ENCODE data around the gene SLC4A1. TPM values are rescaled to one million over a fixed set of nuclear protein-coding genes. Genes with fewer than 3 reads are reported as not detected.
A peak's percentile ranks its signal among the peaks of the same experiment; 100 is the strongest.

Gene SLC4A1
- total RNA-seq, 1 experiment from 2014 or later: not detected

DNA sequence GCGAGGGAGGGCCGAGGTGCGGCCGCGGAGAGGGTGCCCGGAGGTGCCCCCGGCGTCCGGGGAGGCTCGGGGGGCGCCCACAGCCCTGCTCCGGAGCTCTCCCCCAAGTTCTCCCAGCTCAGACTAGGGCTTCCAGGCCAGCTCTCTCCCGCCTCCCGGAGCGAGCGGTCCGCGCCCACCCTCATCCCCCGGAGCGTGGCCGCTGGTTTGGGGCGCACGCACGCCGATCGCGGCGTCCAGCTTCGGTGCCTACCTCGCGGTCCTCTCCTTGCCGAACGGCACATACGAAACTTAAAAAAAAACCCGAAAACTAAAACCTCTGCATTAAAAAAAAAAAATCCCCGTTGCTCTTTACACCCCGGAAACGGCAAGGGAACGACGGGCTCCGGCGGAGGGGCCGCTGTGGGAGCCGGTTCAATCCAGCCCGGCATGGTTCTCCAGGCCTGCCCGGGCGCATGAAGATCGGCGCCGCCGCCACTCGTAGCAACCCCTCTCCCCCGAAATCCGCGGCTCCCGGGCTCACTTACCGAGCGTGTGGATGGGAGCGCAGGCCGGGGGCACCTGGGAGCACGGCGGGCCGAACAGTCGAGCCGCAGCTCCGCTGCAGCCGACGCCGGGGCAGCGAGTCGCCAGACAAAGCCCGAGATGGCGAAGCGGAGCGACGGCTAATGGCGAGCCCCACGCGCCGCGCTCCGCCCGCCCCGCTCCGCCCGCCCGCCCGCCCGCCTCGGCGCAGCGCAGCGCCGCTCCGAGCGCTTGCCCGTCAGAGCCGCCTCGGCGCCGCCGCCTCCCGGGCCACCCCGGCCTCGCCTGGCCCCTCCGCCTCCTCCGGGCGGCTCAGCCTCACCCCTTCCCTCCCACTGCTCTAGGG is 47.5 kb downstream of the SLC4A1 start:
- Mint-ChIP-seq H3K27ac (peak overlapping the region; percentile 90; the same call in 1 of the 2 replicates), H3K4me1 (peaks cover 17% of the 10 kb centered on the region), H3K27me3 (ENCODE audit: low read depth) (no peaks in the 10 kb centered on the region), H3K4me3 (peak overlapping the region; percentile 87), H3K36me3 (peaks cover 20% of the 10 kb centered on the region), H3K9me3 (no peaks in the 10 kb centered on the region)
- ATAC-seq (peak; percentile 10), DNase-seq (ENCODE audit: low spot score) (peak; percentile 52)
- CTCF ChIA-PET: interaction anchor here (0.6 to 4.7 kb wide), 26 partner anchors 10 to 303 kb away, joined by 3 to 73 read pairs (median 4); partner anchors contain the start of genes GRN, SLC25A39 and TMUB2
- POLR2A ChIA-PET: interaction anchor here (0.5 to 3.5 kb wide), 14 partner anchors 10 to 491 kb away, joined by 3 to 28 read pairs (median 4); partner anchors contain the start of genes NAGS, RUNDC3A and TMUB2
- TF ChIP-seq FOXJ3 (CRISPR knock-in tag; IDR thresholded peaks at IDR 0.05; ENCODE audit: borderline replicate concordance): no peak
- no peak for TF ChIP-seq ZNF232 (CRISPR knock-in tag; IDR thresholded peaks at IDR 0.05)
- TF ChIP-seq ZNF396 (CRISPR knock-in tag; IDR thresholded peaks at IDR 0.05; ENCODE audit: borderline replicate concordance): no peak
- TF ChIP-seq ZNF416 (CRISPR knock-in tag; IDR thresholded peaks at IDR 0.05): no peak; the same call in 1 of the 2 replicates
- TF ChIP-seq, protein P1, sequence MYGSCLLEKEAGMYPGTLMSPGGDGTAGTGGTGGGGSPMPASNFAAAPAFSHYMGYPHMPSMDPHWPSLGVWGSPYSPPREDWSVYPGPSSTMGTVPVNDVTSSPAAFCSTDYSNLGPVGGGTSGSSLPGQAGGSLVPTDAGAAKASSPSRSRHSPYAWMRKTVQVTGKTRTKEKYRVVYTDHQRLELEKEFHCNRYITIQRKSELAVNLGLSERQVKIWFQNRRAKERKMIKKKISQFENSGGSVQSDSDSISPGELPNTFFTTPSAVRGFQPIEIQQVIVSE (CRISPR knock-in tag; IDR thresholded peaks at IDR 0.05; ENCODE audit: borderline replicate concordance): no peak
- no peak for TF ChIP-seq ESRRA (CRISPR knock-in tag; IDR thresholded peaks at IDR 0.05; ENCODE audit: borderline replicate concordance)
- TF ChIP-seq MYBL2 (CRISPR knock-in tag; IDR thresholded peaks at IDR 0.05): no peak
- TF ChIP-seq RORB (CRISPR knock-in tag; IDR thresholded peaks at IDR 0.05): no peak
- no peak for TF ChIP-seq PRRX2 (CRISPR knock-in tag; IDR thresholded peaks at IDR 0.05)
- TF ChIP-seq CREB1 (CRISPR knock-in tag; IDR thresholded peaks at IDR 0.05): 0 out of 2 replicates have a peak, but pooled peaks have one; percentile 4
- TF ChIP-seq ZNF281 (CRISPR knock-in tag; IDR thresholded peaks at IDR 0.05): 0 out of 2 replicates have a peak, but pooled peaks have one; percentile 66
- TF ChIP-seq RELA (CRISPR knock-in tag; IDR thresholded peaks at IDR 0.05; ENCODE audit: borderline replicate concordance): no peak
- TF ChIP-seq IRF2 (CRISPR knock-in tag; IDR thresholded peaks at IDR 0.05; ENCODE audit: borderline replicate concordance, low read depth): no peak
- no peak for TF ChIP-seq TEAD1 (CRISPR knock-in tag; IDR thresholded peaks at IDR 0.05)
- no peak for TF ChIP-seq NFE2L1 (CRISPR knock-in tag; IDR thresholded peaks at IDR 0.05)
- TF ChIP-seq KAT7 (CRISPR knock-in tag; IDR thresholded peaks at IDR 0.05; ENCODE audit: borderline replicate concordance): no peak
- TF ChIP-seq ZNF121 (CRISPR knock-in tag; IDR thresholded peaks at IDR 0.05): no peak
- no peak for TF ChIP-seq FOXP1 (CRISPR knock-in tag; IDR thresholded peaks at IDR 0.05; ENCODE audit: borderline replicate concordance)
- TF ChIP-seq ZBTB43 (CRISPR knock-in tag; IDR thresholded peaks at IDR 0.05): no peak
- TF ChIP-seq ATF6 (CRISPR knock-in tag; IDR thresholded peaks at IDR 0.05): no peak
- TF ChIP-seq EMX1 (CRISPR knock-in tag; IDR thresholded peaks at IDR 0.05): no peak
- 0 out of 2 replicates have a peak, but pooled peaks have one; percentile 20 for TF ChIP-seq JUN (CRISPR knock-in tag; IDR thresholded peaks at IDR 0.05)
- TF ChIP-seq, protein P2, sequence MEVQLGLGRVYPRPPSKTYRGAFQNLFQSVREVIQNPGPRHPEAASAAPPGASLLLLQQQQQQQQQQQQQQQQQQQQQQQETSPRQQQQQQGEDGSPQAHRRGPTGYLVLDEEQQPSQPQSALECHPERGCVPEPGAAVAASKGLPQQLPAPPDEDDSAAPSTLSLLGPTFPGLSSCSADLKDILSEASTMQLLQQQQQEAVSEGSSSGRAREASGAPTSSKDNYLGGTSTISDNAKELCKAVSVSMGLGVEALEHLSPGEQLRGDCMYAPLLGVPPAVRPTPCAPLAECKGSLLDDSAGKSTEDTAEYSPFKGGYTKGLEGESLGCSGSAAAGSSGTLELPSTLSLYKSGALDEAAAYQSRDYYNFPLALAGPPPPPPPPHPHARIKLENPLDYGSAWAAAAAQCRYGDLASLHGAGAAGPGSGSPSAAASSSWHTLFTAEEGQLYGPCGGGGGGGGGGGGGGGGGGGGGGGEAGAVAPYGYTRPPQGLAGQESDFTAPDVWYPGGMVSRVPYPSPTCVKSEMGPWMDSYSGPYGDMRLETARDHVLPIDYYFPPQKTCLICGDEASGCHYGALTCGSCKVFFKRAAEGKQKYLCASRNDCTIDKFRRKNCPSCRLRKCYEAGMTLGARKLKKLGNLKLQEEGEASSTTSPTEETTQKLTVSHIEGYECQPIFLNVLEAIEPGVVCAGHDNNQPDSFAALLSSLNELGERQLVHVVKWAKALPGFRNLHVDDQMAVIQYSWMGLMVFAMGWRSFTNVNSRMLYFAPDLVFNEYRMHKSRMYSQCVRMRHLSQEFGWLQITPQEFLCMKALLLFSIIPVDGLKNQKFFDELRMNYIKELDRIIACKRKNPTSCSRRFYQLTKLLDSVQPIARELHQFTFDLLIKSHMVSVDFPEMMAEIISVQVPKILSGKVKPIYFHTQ (CRISPR knock-in tag; IDR thresholded peaks at IDR 0.05): no peak
- TF ChIP-seq, protein P3, sequence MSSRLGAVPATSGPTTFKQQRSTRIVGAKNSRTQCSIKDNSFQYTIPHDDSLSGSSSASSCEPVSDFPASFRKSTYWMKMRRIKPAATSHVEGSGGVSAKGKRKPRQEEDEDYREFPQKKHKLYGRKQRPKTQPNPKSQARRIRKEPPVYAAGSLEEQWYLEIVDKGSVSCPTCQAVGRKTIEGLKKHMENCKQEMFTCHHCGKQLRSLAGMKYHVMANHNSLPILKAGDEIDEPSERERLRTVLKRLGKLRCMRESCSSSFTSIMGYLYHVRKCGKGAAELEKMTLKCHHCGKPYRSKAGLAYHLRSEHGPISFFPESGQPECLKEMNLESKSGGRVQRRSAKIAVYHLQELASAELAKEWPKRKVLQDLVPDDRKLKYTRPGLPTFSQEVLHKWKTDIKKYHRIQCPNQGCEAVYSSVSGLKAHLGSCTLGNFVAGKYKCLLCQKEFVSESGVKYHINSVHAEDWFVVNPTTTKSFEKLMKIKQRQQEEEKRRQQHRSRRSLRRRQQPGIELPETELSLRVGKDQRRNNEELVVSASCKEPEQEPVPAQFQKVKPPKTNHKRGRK (CRISPR knock-in tag; IDR thresholded peaks at IDR 0.05; ENCODE audit: borderline replicate concordance): no peak
- no peak for TF ChIP-seq ATF3 (CRISPR knock-in tag; conservative IDR thresholded peaks at IDR 0.05)
- TF ChIP-seq ETV6 (CRISPR knock-in tag; IDR thresholded peaks at IDR 0.05): no peak
